CD14-positive monocyte (primary cell): ENCODE results near the gene NOP58. TPM values are rescaled to one million over a fixed set of nuclear protein-coding genes. Genes with fewer than 3 reads are reported as not detected.

Experiments used
- DNase-seq, 3 donors: peaks; one replicate each; pipeline ENCODE4 v3.0.0-alpha.2; 2011 to 2022
- H2AFZ ChIP-seq: 2 replicates; pipeline ENCODE4 v1.6.0; 2012; ENCODE audit warnings: mild to moderate bottlenecking, low read depth, low read length, inconsistent platforms; ENCODE audit not compliant: insufficient read depth, poor library complexity, severe bottlenecking
- H3K27ac ChIP-seq, 2 donors: 1 replicate in 1 of 2; 2 replicates in 1 of 2; pipeline ENCODE4 v1.5.1; 2012 to 2013; ENCODE audit warnings: low read length in 2 of 2, control low read depth in 1 of 2, inconsistent platforms in 1 of 2, low read depth in 1 of 2, mild to moderate bottlenecking in 1 of 2
- H3K27me3 ChIP-seq, 2 donors: one replicate each; pipeline versions ENCODE4 v1.6.0 to v1.6.1; 2011 to 2013; ENCODE audit warnings: low read length in 2 of 2; ENCODE audit not compliant: control insufficient read depth in 2 of 2, insufficient read depth in 2 of 2
- H3K36me3 ChIP-seq, 2 donors: replicated peaks in 1 of 2; 1 replicate in 1 of 2; 2 replicates in 1 of 2; pipeline versions ENCODE4 v1.5.1 to v1.6.1; 2012 to 2013; ENCODE audit warnings: low read length in 2 of 2, control low read depth in 1 of 2, inconsistent platforms in 1 of 2, mild to moderate bottlenecking in 1 of 2; ENCODE audit not compliant: insufficient read depth in 2 of 2, control insufficient read depth in 1 of 2
- H3K4me1 ChIP-seq, 2 donors: 1 replicate in 1 of 2; 2 replicates in 1 of 2; pipeline versions ENCODE4 v1.5.1 to v1.6.1; 2012 to 2013; ENCODE audit warnings: low read length in 2 of 2, control low read depth in 1 of 2, inconsistent platforms in 1 of 2, mild to moderate bottlenecking in 1 of 2, moderate library complexity in 1 of 2; ENCODE audit not compliant: insufficient read depth in 2 of 2, control insufficient read depth in 1 of 2
- H3K4me2 ChIP-seq: replicated peaks from 2 replicates; pipeline ENCODE3; 2012; ENCODE audit warnings: low read length, moderate library complexity, mild to moderate bottlenecking; ENCODE audit not compliant: poor library complexity, severe bottlenecking; ENCODE audit errors: extremely low read depth
- H3K4me3 ChIP-seq, 3 experiments: fragments of 200-600 bp in 1 of 3; sonication (generic) in 1 of 3; replicated peaks in 1 of 3; 1 replicate in 2 of 3; 2 replicates in 1 of 3; pipeline ENCODE4 v1.5.1; 2011 to 2013; ENCODE audit warnings: low read length in 3 of 3, mild to moderate bottlenecking in 3 of 3, control low read depth in 2 of 3, low read depth in 2 of 3, inconsistent platforms in 1 of 3, moderate library complexity in 1 of 3
- H3K79me2 ChIP-seq: 2 replicates; pipeline ENCODE4 v1.6.0; 2012; ENCODE audit warnings: mild to moderate bottlenecking, control low read depth, inconsistent platforms, low read length, moderate library complexity; ENCODE audit not compliant: insufficient read depth
- H3K9ac ChIP-seq: 2 replicates; pipeline ENCODE4 v1.6.0; 2017; ENCODE audit warnings: low read length, mild to moderate bottlenecking; ENCODE audit not compliant: insufficient read depth, poor library complexity, severe bottlenecking
- H3K9me3 ChIP-seq, 2 donors: replicated peaks in 1 of 2; 1 replicate in 1 of 2; 2 replicates in 1 of 2; pipeline versions ENCODE4 v1.5.1 to v1.6.1; 2012 to 2013; ENCODE audit warnings: low read length in 2 of 2, control low read depth in 1 of 2; ENCODE audit not compliant: control insufficient read depth in 1 of 2, insufficient read depth in 1 of 2
- H4K20me1 ChIP-seq: 2 replicates; pipeline ENCODE4 v1.6.0; 2012; ENCODE audit warnings: mild to moderate bottlenecking, low read length, control low read depth, moderate library complexity; ENCODE audit not compliant: insufficient read depth
- H3K27ac Mint-ChIP-seq, 7 donors: one replicate each; pipeline ENCODE4 v1.8.0; 2020; ENCODE audit warnings: mild to moderate bottlenecking in 7 of 7, mixed read lengths in 7 of 7, moderate library complexity in 6 of 7, inconsistent platforms in 2 of 7
- H3K27me3 Mint-ChIP-seq, 3 donors: one replicate each; pipeline ENCODE4 v1.8.0; 2021 to 2022; ENCODE audit warnings: low read depth in 3 of 3, mild to moderate bottlenecking in 3 of 3, mixed read lengths in 3 of 3, moderate library complexity in 3 of 3, inconsistent platforms in 1 of 3
- H3K36me3 Mint-ChIP-seq, 2 donors: one replicate each; pipeline ENCODE4 v1.8.0; 2020; ENCODE audit warnings: mixed read lengths in 2 of 2, inconsistent platforms in 1 of 2, mild to moderate bottlenecking in 1 of 2
- H3K4me1 Mint-ChIP-seq: one replicate; pipeline ENCODE4 v1.8.0; 2020; ENCODE audit warnings: mild to moderate bottlenecking, mixed read lengths
- H3K4me3 Mint-ChIP-seq, 2 donors: one replicate each; pipeline ENCODE4 v1.8.0; 2020; ENCODE audit warnings: mild to moderate bottlenecking in 2 of 2, mixed read lengths in 2 of 2, moderate library complexity in 1 of 2
- H3K9me3 Mint-ChIP-seq, 7 donors: one replicate each; pipeline ENCODE4 v1.8.0; 2020 to 2022; ENCODE audit warnings: mixed read lengths in 7 of 7, mild to moderate bottlenecking in 6 of 7, moderate library complexity in 6 of 7, inconsistent platforms in 2 of 7
- WGBS: methylation state at CpG from one replicate; pipeline ENCODE4 v1.1.5; 2013; ENCODE audit warnings: missing lambda C conversion rate; ENCODE audit not compliant: insufficient coverage; 5-methylcytosine and 5-hydroxymethylcytosine counted together
- intact Hi-C, 2 donors: fragments of 100-400 bp; cut with micrococcal nuclease; formaldehyde crosslinking; loops; one replicate each; pipeline versions ENCODE4 v1.15.0 to v1.15.1; 2023
- polyA plus RNA-seq, 3 donors: library from polyadenylated mRNA; depleted of rRNA in 1 of 3; unstranded in 2 of 3; stranded (reverse) in 1 of 3; fragments of 300-500 nt in 2 of 3; fragments of >200 nt in 1 of 3; fragmentation: Illumina TruSeq in 2 of 3; gene quantifications; 1 replicate in 2 of 3; 2 replicates in 1 of 3; pipeline ENCODE4 v1.2.3, GENCODE V29; 2012 to 2021
- TF ChIP-seq, protein P1 (sequence below): fragments of 200-600 bp; IDR thresholded peaks from one replicate; pipeline ENCODE4 v1.8.0; 2022; ENCODE audit warnings: antibody characterized with exemption, mild to moderate bottlenecking

NOP58 gene
- polyA plus RNA-seq, 3 donors = 19.4 to 25.4 (median 22.5) TPM

DNA sequence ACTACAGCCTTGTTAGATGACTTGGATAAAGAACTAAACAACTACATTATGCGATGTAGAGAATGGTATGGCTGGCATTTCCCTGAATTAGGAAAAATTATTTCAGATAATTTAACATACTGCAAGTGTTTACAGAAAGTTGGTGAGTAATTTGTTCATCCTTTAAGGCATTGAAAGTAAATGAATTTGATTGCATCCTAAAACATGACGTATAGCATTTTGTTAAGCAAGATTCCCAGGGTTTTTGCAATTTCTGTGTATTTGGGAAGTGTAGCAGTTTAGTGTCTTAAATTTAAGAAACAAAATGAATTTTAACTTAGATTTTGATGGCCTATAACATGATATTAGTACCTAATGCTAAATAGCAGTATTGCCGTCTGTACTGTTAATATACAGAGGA is 24.8 kb downstream of the NOP58 start:
- no peak overlapping the region for H3K9ac ChIP-seq
- H3K4me2 ChIP-seq = no peak overlapping the region
- TF ChIP-seq, protein P1, sequence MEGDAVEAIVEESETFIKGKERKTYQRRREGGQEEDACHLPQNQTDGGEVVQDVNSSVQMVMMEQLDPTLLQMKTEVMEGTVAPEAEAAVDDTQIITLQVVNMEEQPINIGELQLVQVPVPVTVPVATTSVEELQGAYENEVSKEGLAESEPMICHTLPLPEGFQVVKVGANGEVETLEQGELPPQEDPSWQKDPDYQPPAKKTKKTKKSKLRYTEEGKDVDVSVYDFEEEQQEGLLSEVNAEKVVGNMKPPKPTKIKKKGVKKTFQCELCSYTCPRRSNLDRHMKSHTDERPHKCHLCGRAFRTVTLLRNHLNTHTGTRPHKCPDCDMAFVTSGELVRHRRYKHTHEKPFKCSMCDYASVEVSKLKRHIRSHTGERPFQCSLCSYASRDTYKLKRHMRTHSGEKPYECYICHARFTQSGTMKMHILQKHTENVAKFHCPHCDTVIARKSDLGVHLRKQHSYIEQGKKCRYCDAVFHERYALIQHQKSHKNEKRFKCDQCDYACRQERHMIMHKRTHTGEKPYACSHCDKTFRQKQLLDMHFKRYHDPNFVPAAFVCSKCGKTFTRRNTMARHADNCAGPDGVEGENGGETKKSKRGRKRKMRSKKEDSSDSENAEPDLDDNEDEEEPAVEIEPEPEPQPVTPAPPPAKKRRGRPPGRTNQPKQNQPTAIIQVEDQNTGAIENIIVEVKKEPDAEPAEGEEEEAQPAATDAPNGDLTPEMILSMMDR = no peak
- Mint-ChIP-seq H3K4me1 (no peaks in the 10 kb centered on the region), H3K9me3 (peaks cover 0 to 2% (median 0%) of the 10 kb centered on the region in 7 donors), H3K4me3 (no peak overlapping the region), H3K36me3 (peaks cover 71 to 96% of the 10 kb centered on the region in 2 donors), H3K27me3 (peaks cover 0 to 1% (median 0%) of the 10 kb centered on the region in 3 donors), H3K27ac (peak overlapping the region in 1 of 7 donors; percentile 22)
- H2AFZ ChIP-seq = no peak overlapping the region
- no peaks in the 10 kb centered on the region for H3K9me3 ChIP-seq
- no peaks in the 10 kb centered on the region for H3K79me2 ChIP-seq
- intact Hi-C loops = no loop called here
- no peak overlapping the region for H3K27ac ChIP-seq
- no CpG with 5 or more reads among the region's 3 CpGs for WGBS
- no peak for DNase-seq
- H3K4me1 ChIP-seq = no peaks in the 10 kb centered on the region
- no peaks in the 10 kb centered on the region for H4K20me1 ChIP-seq
- H3K27me3 ChIP-seq = no peaks in the 10 kb centered on the region
- no peak overlapping the region for H3K4me3 ChIP-seq
- H3K36me3 ChIP-seq = peaks cover 90 to 98% of the 10 kb centered on the region in 2 donors

DNA sequence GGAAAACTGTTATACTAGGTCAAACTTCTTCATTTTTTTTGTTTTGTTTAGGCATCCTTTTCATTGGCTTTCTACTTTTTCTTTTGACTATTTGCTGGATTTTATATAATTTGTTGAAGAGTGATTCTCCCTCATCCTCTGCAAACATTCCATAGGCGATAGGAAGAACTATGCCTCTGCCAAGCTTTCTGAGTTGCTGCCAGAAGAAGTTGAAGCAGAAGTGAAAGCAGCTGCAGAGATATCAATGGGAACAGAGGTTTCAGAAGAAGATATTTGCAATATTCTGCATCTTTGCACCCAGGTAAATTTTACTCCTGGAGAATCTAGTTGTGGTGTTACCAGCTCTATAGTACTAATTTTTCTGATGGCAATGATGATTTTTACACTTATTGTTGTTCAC is 25.4 kb downstream of the NOP58 start:
- H3K27ac Mint-ChIP-seq = peak overlapping the region in 5 of 7 donors; percentile 8 to 75 (median 23)
- Histone ChIP-seq H3K79me2 (no peaks in the 10 kb centered on the region), H3K9ac (no peak overlapping the region), H3K4me1 (no peaks in the 10 kb centered on the region), H2AFZ (no peak overlapping the region), H4K20me1 (no peaks in the 10 kb centered on the region), H3K27me3 (no peaks in the 10 kb centered on the region), H3K9me3 (no peaks in the 10 kb centered on the region), H3K4me2 (no peak overlapping the region), H3K36me3 (peaks cover 91 to 99% of the 10 kb centered on the region in 2 donors), H3K27ac (peak overlapping the region in 1 of 2 donors; percentile 37), H3K4me3 (no peak overlapping the region)
- H3K4me1 Mint-ChIP-seq = no peaks in the 10 kb centered on the region
- H3K36me3 Mint-ChIP-seq = peaks cover 73 to 96% of the 10 kb centered on the region in 2 donors
- WGBS = no CpG with 5 or more reads among the region's 1 CpG
- intact Hi-C loops = no loop called here
- no peak for DNase-seq
- TF ChIP-seq, protein P1 = no peak
- H3K9me3 Mint-ChIP-seq = peaks cover 0 to 2% (median 0%) of the 10 kb centered on the region in 7 donors
- no peak overlapping the region for H3K4me3 Mint-ChIP-seq
- peaks cover 0 to 1% (median 0%) of the 10 kb centered on the region in 3 donors for H3K27me3 Mint-ChIP-seq
